HG02970 (cell line): Measurements from ENCODE around the gene MORN5.

Experiments
- ATAC-seq: cut with Tn5 transposase; IDR thresholded peaks from one replicate; pipeline ENCODE4 v1.9.1; 2021; ENCODE audit warnings: mild to moderate bottlenecking, moderate library complexity, moderate number of reproducible peaks; ENCODE audit not compliant: unreplicated experiment, low FRiP score

MORN5 gene

GRCh38 chr9:122226142-122226757 is 66.5 kb downstream of the MORN5 start:
- ATAC-seq: no peak

GRCh38 chr9:122226758-122227574 is 67.3 kb downstream of the MORN5 start:
- no peak for ATAC-seq

- ATAC-seq: no peak
Measured at GRCh38 chr9:122227575-122227900, 67.8 kb downstream of the MORN5 start.

- no peak for ATAC-seq
Measured at GRCh38 chr9:122228191-122228567, 68.5 kb downstream of the MORN5 start.

GRCh38 chr9:122228568-122229484 is 69.1 kb downstream of the MORN5 start, which contains the start of gene LHX6:
TSS of gene LHX6 (minus strand) at chr9:122228957. CDS start at chr9:122228740, 217 bp downstream.
- no peak for ATAC-seq

- no peak for ATAC-seq
Measured at GRCh38 chr9:122229485-122229837, 69.8 kb downstream of the MORN5 start.

GRCh38 chr9:122232796-122233306 is 73.1 kb downstream of the MORN5 start:
- no peak for ATAC-seq

GRCh38 chr9:122234022-122234748 is 74.5 kb downstream of the MORN5 start:
- no peak for ATAC-seq

- ATAC-seq: no peak
Measured at GRCh38 chr9:122236681-122237080, 77.0 kb downstream of the MORN5 start.

GRCh38 chr9:122239722-122240121 is 80.0 kb downstream of the MORN5 start:
- ATAC-seq: no peak

GRCh38 chr9:122244349-122244748 is 84.6 kb downstream of the MORN5 start:
- ATAC-seq: no peak

GRCh38 chr9:122246666-122247065 is 87.0 kb downstream of the MORN5 start:
- no peak for ATAC-seq

GRCh38 chr9:122248448-122248865 is 88.7 kb downstream of the MORN5 start:
- no peak for ATAC-seq
